GM12878 (cell line): ENCODE results near the gene ATP6V1G2. TPM values are rescaled to one million over a fixed set of nuclear protein-coding genes. Genes with fewer than 3 reads are reported as not detected.

Source experiments
- ATF7 ChIP-seq: fragments of 450-650 bp; IDR thresholded peaks from 2 replicates; pipeline ENCODE4 v1.6.1; 2016; ENCODE audit warnings: low read depth, mild to moderate bottlenecking
- BCL11A ChIP-seq: IDR thresholded peaks from 2 replicates; pipeline ENCODE4 v1.6.1; 2011; ENCODE audit warnings: low read depth, low read length
- CTCF ChIP-seq, 3 experiments: IDR thresholded peaks in 2 of 3; conservative IDR thresholded peaks in 1 of 3; 2 replicates each; pipeline ENCODE4 v1.5.1; 2011; ENCODE audit warnings: low read depth in 3 of 3, low read length in 3 of 3, mild to moderate bottlenecking in 3 of 3, control low read depth in 2 of 3, moderate library complexity in 2 of 3, inconsistent platforms in 1 of 3, mixed read lengths in 1 of 3; ENCODE audit not compliant: control insufficient read depth in 2 of 3, insufficient read depth in 1 of 3; ENCODE audit errors: extremely low read depth in 1 of 3
- IRF4 ChIP-seq: IDR thresholded peaks from 2 replicates; pipeline ENCODE4 v1.6.1; 2011; ENCODE audit warnings: low read depth, low read length
- JUND ChIP-seq: IDR thresholded peaks from 2 replicates; pipeline ENCODE4 v1.6.1; 2012; ENCODE audit warnings: low read depth, mild to moderate bottlenecking, low read length, improper control_type of control experiment, moderate library complexity
- ZNF592 ChIP-seq: fragments of 450-650 bp; IDR thresholded peaks from 2 replicates; pipeline ENCODE4 v1.6.1; 2017; ENCODE audit warnings: mild to moderate bottlenecking, moderate library complexity
- polyA plus RNA-seq, 11 experiments: library from polyadenylated mRNA; depleted of rRNA in 4 of 11; unstranded in 6 of 11; stranded (reverse) in 5 of 11; fragments of >200 nt; fragmentation: Nextera tagmentation in 4 of 11; fragmentation: Illumina TruSeq in 1 of 11; extraction: Ambion mirVana in 4 of 11; extraction: Trizol in 1 of 11; gene quantifications; 1 replicate in 1 of 11; 2 replicates in 10 of 11; pipeline versions ENCODE4 v1.2.1 to v1.2.3, GENCODE V29; 2011 to 2016; ENCODE audit warnings: inconsistent platforms in 2 of 11, missing spikeins in 2 of 11, low read depth in 1 of 11
- total RNA-seq, 4 experiments: library from RNA; depleted of rRNA in 3 of 4; stranded (reverse); fragments of >200 nt in 3 of 4; fragmentation: Illumina TruSeq in 1 of 4; extraction: Trizol in 1 of 4; gene quantifications; 2 replicates each; pipeline versions ENCODE4 v1.2.1 to v1.2.3, GENCODE V29; 2013 to 2021
- TF ChIP-seq, protein P1 (sequence below): IDR thresholded peaks from 2 replicates; pipeline ENCODE4 v1.6.1; 2011; ENCODE audit warnings: borderline replicate concordance, low read depth, mild to moderate bottlenecking, moderate library complexity, low read length; ENCODE audit not compliant: insufficient read depth, poor library complexity, severe bottlenecking
- TF ChIP-seq, protein P2 (sequence below): fragments of 450-650 bp; IDR thresholded peaks from 2 replicates; pipeline ENCODE4 v1.6.1; 2017; ENCODE audit warnings: mild to moderate bottlenecking, moderate library complexity
- TF ChIP-seq, protein P3 (sequence below): IDR thresholded peaks from 2 replicates; pipeline ENCODE4 v1.6.1; 2012; ENCODE audit warnings: low read depth, low read length, improper control_type of control experiment
- TF ChIP-seq, protein P4 (sequence below): fragments of 450-650 bp; formaldehyde crosslinking; IDR thresholded peaks from 2 replicates; pipeline ENCODE4 v1.4.0; 2022; ENCODE audit warnings: mild to moderate bottlenecking, moderate library complexity

Gene ATP6V1G2
- total and polyA plus RNA-seq, 10 of the 15 experiments (the other 5 are each of a cell fraction or from before 2014, with no cell fraction given): 0.45 to 8.9 (median 2.8) TPM

GRCh38 chr6:31575335-31575901, 29.0 kb upstream of the ATP6V1G2 start, which contains the start of gene TNF (continued):
- TF ChIP-seq, protein P1, sequence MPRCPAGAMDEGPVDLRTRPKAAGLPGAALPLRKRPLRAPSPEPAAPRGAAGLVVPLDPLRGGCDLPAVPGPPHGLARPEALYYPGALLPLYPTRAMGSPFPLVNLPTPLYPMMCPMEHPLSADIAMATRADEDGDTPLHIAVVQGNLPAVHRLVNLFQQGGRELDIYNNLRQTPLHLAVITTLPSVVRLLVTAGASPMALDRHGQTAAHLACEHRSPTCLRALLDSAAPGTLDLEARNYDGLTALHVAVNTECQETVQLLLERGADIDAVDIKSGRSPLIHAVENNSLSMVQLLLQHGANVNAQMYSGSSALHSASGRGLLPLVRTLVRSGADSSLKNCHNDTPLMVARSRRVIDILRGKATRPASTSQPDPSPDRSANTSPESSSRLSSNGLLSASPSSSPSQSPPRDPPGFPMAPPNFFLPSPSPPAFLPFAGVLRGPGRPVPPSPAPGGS: peak; percentile 66
- TF ChIP-seq JUND (no peak), ATF7 (peak; percentile 89), BCL11A (no peak), ZNF592 (no peak), CTCF (IDR thresholded peaks at IDR 0.05 in 2 of 3, conservative IDR thresholded peaks at IDR 0.05 in 1 of 3; ENCODE audit: control insufficient read depth in 2 of 3, extremely low read depth in 1 of 3, insufficient read depth in 1 of 3, low read depth in 3 of 3, low read length in 3 of 3) (no peak), IRF4 (no peak)
- TF ChIP-seq, protein P2, sequence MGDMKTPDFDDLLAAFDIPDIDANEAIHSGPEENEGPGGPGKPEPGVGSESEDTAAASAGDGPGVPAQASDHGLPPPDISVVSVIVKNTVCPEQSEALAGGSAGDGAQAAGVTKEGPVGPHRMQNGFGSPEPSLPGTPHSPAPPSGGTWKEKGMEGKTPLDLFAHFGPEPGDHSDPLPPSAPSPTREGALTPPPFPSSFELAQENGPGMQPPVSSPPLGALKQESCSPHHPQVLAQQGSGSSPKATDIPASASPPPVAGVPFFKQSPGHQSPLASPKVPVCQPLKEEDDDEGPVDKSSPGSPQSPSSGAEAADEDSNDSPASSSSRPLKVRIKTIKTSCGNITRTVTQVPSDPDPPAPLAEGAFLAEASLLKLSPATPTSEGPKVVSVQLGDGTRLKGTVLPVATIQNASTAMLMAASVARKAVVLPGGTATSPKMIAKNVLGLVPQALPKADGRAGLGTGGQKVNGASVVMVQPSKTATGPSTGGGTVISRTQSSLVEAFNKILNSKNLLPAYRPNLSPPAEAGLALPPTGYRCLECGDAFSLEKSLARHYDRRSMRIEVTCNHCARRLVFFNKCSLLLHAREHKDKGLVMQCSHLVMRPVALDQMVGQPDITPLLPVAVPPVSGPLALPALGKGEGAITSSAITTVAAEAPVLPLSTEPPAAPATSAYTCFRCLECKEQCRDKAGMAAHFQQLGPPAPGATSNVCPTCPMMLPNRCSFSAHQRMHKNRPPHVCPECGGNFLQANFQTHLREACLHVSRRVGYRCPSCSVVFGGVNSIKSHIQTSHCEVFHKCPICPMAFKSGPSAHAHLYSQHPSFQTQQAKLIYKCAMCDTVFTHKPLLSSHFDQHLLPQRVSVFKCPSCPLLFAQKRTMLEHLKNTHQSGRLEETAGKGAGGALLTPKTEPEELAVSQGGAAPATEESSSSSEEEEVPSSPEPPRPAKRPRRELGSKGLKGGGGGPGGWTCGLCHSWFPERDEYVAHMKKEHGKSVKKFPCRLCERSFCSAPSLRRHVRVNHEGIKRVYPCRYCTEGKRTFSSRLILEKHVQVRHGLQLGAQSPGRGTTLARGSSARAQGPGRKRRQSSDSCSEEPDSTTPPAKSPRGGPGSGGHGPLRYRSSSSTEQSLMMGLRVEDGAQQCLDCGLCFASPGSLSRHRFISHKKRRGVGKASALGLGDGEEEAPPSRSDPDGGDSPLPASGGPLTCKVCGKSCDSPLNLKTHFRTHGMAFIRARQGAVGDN: peak; percentile 76
- TF ChIP-seq, protein P3, sequence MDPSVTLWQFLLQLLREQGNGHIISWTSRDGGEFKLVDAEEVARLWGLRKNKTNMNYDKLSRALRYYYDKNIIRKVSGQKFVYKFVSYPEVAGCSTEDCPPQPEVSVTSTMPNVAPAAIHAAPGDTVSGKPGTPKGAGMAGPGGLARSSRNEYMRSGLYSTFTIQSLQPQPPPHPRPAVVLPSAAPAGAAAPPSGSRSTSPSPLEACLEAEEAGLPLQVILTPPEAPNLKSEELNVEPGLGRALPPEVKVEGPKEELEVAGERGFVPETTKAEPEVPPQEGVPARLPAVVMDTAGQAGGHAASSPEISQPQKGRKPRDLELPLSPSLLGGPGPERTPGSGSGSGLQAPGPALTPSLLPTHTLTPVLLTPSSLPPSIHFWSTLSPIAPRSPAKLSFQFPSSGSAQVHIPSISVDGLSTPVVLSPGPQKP: 0 out of 2 replicates have a peak, but pooled peaks have one; percentile 40
- TF ChIP-seq, protein P4, sequence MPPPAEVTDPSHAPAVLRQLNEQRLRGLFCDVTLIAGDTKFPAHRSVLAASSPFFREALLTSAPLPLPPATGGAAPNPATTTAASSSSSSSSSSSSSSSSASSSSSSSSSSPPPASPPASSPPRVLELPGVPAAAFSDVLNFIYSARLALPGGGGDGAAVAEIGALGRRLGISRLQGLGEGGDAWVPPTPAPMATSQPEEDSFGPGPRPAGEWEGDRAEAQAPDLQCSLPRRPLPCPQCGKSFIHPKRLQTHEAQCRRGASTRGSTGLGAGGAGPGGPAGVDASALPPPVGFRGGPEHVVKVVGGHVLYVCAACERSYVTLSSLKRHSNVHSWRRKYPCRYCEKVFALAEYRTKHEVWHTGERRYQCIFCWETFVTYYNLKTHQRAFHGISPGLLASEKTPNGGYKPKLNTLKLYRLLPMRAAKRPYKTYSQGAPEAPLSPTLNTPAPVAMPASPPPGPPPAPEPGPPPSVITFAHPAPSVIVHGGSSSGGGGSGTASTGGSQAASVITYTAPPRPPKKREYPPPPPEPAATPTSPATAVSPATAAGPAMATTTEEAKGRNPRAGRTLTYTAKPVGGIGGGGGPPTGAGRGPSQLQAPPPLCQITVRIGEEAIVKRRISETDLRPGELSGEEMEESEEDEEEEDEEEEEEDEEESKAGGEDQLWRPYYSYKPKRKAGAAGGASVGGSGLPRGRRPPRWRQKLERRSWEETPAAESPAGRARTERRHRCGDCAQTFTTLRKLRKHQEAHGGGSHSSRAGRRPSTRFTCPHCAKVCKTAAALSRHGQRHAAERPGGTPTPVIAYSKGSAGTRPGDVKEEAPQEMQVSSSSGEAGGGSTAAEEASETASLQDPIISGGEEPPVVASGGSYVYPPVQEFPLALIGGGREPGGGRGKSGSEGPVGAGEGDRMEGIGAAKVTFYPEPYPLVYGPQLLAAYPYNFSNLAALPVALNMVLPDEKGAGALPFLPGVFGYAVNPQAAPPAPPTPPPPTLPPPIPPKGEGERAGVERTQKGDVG (CRISPR knock-in tag): no peak
